CD4-positive, alpha-beta T cell treated with Interleukin-21 for 1 hour (primary cell): ENCODE data around the gene PHRF1.
"Not testable (repeated sequence)": the region's sequence is repeated elsewhere in the genome, so short reads cannot be mapped to it uniquely, and the experiment has no call there.

ENCODE experiments used
- DNase-seq: peaks from one replicate; pipeline ENCODE4 v3.0.0-alpha.2; 2020

PHRF1 gene

DNA sequence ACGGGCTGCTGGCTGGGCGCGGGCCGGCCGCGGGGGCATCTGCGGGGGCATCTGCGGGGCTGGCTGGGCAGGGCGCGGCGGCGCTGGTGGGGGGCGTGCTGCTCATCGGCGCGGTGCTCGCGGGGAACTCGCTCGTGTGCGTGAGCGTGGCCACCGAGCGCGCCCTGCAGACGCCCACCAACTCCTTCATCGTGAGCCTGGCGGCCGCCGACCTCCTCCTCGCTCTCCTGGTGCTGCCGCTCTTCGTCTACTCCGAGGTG is 61.0 kb downstream of the PHRF1 start:
- DNase-seq = no peak

DNA sequence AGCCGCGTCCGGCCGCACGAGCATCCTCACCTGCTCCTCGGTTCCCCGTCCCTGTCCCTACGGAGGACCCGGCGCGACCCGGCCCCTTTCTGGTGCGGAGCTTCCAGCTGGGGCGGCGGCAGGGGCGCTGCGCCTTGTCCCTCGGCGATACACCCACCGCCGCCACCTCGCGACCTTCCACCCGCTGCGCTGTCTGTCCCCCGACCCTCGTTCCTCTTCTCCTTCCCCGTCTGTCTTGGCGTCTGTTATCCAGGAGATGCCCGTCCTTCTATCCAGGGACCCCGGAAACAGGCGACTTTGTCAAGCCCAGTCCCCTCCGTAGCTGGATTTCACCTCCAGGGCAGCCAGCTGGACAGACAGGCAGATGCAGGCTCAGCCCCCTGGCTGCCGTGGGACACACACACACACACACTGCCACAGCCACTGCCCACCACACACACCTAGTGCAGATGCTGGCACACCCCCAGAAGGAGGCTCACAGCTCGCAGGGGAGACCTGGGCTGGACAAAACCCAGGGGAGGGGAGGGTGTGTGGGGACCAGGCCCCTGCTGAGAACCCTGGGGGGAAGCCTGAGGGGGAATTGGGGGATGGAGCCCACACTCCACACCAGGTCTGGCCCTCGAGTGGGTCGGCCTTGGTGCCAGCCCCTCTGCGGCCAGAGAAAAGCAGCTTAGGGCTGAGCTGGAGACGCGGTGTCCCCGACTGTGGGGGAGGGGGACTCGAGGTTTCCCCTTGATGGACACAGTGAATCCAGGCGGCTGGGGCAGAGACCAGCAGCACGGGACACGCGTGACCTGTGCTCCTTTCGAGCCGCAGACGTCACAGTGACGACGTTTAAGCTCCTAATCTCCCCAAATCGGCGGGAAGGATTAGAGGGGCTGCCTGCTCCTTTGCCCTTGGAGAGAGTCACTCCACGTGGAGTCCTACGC is 61.6 kb downstream of the PHRF1 start:
- DNase-seq = no peak

DNA sequence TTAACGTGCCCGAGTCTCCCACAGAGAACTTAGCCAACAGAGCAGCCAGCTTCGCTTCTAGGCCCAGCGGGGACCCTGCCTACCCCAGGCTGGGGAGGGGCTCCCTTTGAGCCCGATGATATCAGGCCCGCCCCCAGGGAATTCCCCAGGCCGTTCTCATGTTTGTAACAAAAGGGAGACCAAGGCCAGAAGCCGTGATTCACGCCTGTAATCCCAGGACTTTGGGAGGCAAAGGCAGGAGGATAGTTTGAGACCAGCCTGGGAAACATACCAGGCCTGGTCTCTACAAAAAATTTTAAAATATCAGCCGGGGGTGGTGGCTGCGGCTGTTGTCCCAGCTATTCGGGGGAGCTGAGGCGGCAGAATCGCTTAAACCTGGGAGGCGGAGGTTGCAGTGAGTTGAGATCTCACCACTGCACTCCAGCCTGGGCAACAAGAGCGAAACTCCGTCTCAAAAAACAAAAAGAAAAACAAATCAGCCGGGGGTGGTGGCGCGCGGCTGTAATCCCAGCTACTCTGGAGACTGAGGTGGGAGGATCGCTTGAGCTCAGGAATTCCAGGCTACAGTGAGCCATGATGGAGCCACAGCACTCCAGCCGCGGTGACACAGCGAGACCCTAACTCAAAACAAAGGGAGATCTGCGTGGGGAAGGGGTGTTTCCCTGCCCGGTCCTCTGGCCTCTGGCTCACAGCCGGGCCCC is 62.5 kb downstream of the PHRF1 start:
- no peak for DNase-seq

DNA sequence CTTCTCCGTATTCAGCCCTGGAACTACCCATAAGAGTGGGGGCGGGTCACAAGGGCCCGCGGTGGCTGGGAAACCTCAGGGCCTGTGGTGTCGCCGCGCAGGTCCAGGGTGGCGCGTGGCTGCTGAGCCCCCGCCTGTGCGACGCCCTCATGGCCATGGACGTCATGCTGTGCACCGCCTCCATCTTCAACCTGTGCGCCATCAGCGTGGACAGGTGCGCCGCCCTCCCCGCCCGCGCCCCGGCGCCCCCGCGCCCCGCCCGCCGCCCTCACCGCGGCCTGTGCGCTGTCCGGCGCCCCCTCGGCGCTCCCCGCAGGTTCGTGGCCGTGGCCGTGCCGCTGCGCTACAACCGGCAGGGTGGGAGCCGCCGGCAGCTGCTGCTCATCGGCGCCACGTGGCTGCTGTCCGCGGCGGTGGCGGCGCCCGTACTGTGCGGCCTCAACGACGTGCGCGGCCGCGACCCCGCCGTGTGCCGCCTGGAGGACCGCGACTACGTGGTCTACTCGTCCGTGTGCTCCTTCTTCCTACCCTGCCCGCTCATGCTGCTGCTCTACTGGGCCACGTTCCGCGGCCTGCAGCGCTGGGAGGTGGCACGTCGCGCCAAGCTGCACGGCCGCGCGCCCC is 63.2 kb downstream of the PHRF1 start:
- DNase-seq = no peak

DNA sequence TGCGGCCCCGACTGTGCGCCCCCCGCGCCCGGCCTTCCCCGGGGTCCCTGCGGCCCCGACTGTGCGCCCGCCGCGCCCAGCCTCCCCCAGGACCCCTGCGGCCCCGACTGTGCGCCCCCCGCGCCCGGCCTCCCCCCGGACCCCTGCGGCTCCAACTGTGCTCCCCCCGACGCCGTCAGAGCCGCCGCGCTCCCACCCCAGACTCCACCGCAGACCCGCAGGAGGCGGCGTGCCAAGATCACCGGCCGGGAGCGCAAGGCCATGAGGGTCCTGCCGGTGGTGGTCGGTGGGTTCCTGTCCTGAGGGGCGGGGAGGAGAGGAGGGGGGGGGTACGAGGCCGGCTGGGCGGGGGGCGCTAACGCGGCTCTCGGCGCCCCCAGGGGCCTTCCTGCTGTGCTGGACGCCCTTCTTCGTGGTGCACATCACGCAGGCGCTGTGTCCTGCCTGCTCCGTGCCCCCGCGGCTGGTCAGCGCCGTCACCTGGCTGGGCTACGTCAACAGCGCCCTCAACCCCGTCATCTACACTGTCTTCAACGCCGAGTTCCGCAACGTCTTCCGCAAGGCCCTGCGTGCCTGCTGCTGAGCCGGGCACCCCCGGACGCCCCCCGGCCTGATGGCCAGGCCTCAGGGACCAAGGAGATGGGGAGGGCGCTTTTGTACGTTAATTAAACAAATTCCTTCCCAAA is 63.9 kb downstream of the PHRF1 start:
- DNase-seq = no peak

DNA sequence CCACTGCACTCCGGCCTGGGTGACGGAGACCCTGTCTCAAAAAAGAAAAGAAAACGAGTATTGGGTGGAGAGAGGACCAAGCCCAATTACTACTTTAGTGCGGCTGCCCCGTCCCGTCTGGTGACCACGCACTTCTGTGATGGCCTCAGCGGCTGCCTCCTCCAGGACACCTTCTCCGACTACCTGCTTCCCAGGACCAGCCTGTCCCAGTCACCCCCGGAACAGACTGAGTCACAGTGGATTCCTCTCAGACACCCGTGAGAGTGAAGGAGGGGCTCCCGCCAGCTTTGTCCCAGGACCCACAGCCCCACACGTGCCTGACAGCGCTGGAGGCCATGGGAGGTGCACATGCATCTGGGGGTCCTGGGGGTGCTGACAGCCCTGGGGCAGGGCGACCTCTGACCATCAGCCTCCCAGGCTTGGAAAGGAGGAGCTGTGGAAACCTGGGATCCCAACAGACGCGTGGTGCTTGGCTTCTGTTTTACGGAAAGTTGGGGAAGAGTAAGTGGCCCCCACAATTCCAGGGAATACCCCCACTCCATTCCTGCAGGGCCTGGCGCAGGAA is 65.6 kb downstream of the PHRF1 start:
- no peak for DNase-seq

DNA sequence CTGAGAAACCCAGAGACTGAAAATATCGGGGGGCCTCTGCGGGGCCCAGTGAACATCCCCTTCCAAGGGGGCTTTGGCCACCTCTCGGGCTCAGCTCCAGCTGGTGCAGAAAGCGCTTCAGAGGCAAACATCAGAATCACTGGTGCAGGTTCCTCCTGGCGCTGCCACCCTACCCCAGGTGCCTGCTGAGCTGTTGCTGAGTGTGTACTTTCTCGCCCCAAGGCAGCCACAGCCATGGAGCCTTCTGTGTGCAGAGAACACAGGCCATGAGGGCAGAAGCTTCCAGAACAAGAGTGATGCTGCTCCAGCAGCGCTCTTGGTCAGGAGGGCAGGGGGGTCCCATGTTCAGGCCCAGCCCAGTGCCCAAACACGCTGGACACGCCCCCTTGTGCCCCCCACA is 67.1 kb downstream of the PHRF1 start:
- DNase-seq = no peak

DNA sequence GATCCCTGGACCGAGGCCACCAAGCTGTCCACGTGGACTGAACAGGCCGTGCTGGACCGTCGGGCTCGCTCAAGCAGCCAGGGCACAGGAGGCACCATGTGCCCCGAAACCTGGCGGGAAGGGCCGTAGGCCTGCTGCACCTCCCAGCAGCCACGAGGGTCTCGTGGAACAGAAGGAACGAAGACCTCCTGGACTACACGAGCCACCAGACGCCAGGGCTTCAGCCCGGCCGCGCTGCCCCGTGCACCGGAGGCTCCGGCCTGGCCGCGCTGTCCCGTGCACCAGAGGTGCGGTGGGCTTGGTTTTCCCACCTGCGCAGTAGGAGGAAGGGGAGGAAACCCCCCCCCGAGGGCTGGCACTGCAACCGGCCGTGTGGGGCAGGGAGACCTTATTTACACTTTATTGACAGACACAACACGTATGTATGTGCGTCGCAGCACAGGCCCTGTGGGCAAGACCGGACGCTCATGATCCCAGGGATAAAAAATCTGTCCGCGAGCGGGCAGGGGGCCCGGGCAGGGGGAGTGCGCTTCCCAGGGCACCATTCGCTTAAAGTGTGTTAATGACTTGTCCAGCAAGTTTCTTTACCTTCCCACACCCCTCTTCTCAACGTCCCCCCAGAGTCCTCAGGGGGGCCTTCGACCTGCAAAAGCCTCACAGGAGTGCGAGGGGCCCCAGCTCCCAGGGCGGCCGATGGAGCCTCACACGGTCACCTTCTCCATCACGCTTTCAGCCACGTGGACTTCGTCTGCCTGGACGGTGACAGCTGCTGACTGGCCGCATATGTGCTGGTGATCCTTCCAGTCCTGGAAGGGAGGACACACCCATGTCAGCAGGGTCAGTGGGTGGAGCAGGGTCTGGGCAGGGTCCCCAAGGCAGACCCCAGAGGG is 67.8 kb downstream of the PHRF1 start:
- no peak for DNase-seq

DNA sequence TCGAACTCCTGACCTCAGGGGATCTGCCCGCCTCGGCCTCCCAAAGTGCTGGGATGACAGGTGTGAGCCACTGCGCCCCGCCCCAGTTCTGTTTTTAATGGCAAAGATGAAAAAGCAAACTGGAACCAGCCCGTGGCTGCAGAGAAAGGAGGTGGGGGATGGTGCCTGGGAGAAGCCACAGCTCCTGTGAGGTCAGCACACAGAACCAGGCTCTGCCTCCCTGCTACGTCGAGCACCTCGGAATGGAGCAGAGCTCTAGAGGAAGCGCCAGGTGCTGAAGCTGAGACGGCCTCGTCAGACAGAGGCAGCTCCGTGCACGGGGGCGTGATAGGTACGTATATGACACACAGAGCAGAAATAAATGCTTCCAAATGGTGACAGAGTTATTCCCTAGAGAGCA is 69.3 kb downstream of the PHRF1 start:
- DNase-seq = no peak

DNA sequence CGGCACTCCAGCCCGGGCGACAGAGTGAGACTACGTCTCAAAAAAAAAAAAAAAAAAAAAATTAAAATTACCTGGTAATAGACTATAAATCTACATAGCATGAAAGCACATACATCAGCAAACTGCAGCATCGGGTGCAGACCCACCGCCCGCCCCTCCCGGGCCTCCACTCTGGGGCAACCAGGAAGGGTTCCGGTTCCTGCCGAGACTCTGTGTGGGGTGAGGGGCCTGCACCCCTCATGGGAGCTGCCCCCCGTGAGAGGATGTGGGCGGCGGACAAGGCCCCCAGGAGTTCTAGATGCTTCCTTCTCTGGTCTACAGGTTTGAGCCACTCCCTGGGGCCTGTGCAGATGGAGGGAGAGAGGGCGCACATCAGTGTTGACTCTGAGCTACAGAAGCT is 69.9 kb downstream of the PHRF1 start:
- no peak for DNase-seq

DNA sequence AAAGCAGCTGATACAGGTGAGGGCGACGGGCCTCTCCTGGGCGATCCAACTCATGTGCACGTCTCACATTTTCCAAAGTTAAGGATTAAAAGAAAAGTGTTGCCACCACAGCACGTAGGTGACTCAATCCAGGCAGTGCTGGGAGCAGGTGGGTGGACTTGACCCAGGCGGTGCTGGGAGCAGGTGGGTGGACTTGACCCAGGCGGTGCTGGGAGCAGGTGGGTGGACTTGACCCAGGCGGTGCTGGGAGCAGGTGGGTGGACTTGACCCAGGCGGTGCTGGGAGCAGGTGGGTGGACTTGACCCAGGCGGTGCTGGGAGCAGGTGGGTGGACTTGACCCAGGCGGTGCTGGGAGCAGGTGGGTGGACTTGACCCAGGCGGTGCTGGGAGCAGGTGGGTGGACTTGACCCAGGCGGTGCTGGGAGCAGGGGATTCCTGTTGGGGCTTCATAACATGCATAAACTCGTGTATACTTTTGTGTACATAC is 71.4 kb downstream of the PHRF1 start:
- DNase-seq = not testable (repeated sequence)

DNA sequence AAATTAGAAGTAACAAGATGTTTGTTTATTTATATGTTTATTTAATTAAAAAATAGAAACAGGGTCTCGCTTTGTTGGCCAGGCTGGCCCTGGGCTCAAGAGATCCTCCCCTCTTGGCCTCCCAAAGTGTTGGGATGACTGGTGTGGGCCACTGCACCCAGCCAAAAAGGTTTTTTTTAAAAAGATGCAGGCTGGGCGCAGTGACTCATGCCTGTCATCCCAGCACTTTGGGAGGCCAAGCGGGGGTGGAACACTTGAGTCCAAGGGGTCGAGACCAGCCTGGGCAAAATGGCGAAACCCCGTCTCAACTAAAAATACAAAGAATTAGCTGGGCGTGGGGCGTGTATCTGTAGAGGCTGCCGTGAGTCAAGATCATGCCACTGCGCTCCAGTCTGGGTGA is 74.2 kb downstream of the PHRF1 start:
- DNase-seq = no peak

DNA sequence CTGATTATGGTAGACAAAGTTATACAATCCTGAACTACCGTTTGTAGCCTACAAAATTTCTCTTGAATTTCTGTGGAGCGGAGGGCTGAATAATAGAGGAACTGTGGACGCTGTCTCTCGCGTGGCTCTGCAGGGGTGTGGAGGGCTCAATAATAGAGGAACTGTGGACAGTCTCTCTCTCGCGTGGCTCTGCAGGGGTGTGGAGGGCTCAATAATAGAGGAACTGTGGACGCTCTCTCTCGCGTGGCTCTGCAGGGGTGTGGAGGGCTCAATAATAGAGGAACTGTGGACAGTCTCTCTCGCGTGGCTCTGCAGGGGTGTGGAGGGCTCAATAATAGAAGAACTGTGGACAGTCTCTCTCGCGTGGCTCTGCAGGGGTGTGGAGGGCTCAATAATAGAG is 76.9 kb downstream of the PHRF1 start:
- not testable (repeated sequence) for DNase-seq

DNA sequence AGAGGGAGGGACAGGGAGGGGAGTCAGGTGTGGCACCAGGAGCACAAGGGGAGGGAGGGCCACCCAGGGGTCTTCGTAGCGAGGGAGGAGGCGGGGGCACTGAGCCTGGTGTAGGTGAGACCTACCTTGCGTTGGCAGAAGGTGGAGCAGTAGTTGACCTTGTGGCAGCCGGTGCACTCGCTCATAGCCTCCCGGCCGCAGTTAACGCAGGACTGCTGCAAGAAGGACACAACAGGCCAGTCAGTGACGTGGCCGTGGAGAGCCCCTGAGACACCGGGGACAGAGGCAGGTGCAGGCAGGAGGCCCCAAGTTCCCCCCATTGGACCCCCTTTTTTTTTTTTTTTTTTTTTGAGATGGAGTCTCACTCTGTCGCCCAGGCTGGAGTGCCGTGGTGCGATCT is 77.6 kb downstream of the PHRF1 start:
- DNase-seq = no peak

DNA sequence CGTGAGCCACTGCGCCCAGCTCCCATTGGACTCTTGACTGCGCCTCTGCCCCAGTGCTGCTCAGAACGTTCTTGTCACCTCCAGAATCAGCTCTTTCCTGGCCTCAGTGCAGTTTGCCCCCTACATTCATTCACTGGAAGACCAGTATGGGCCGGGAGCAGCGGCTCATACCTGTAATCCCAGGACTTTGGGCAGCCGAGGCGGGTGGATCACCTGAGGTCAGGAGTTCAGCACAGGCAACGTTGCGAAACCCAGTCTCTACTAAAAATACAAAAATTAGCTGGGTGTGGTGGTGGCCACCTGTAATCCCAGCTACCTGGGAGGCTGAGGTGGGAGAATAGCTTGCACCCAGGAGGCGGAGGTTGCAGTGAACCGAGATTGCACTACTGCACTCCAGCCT is 78.2 kb downstream of the PHRF1 start:
- not testable (repeated sequence) for DNase-seq

DNA sequence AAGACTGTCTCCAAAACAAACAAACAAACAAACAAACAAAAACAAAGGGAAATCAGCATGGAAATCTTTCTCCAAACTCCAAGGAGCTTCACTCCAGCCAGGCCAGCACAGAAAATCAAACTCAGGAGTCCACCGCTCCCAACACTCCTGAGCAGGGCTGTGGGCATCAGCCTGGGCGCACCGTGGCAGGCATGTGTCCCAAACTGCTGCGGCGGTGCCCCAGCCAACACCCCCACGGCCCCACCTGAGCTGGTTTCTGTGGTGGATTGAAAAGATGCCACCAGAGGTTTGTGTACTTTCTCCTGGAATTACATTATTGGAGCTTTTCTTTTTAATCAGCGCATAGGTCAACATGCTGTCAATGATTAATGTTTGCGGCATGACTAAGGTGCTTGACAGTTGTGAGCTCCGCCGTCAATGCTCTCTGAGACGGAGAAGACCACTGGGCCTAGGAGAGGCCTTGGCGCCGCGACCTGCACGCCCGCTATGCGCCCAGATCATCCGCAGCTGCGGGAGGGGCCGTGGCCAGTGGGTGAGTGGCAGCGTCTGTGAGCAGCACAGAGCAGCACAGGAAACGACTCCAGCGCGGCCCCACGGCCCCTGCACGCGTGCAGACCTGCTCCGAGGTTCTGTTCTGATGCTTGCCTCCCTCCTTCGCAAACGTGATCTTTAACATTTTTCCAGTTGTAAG is 78.9 kb downstream of the PHRF1 start:
- DNase-seq = no peak

DNA sequence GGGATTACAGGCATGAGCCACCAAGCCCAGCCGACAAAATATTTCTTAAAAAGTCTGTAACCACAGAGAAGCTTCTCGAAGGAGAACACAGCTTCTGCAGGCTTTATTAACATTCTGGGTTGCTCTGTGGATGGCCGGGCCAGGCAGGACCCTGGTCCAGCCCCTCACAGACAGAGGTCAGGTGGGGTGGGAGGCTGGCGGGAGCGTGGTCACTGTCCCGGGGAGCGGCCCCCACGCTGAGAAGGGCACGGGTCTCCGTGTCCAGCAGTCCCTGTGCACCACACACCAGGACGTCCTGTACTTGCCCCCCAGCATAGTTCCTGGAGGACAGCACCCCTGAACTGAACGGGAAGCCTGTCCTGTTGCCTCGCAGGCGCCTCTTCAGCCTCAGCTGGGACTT is 80.2 kb downstream of the PHRF1 start:
- DNase-seq = no peak

DNA sequence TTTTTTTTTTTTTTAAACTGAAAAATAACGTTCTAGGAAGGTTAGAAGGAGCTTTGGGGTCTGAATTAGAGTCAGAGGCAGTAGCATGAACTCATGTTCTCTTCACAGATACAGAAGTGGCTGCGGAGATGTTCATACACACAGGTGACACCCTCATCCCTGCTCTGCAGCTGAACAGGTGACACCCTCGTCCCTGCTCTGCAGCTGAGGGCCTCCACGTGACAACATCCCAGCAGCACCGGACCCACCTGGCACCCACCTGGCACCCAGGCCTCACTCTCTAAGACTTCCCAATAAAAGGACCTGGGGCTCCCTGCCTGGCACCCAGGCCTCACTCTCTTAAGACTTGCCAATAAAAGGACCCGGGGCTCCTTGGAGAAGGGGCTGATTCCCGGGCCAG is 80.6 kb downstream of the PHRF1 start:
- DNase-seq = no peak

DNA sequence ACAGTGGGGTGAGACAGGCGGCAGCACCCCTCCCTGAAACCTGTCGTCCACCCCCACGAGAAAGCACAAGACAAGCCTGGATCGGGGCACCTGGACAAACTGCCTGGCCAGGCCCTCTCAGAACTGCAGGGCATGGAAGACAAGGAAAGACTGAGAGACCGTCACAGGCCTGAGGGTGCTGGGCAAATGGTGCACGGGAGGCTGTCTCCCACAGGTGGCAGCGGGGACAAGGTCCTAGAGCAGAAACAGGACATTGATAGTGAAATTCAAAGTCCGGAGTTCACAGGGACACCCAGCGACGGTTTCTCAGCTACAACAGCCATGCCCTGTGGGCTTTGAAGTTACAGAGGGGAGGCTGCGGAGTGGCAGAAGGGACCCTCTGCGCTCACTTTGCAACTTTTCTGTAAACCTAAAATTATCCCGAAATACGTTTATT is 81.4 kb downstream of the PHRF1 start:
- no peak for DNase-seq

DNA sequence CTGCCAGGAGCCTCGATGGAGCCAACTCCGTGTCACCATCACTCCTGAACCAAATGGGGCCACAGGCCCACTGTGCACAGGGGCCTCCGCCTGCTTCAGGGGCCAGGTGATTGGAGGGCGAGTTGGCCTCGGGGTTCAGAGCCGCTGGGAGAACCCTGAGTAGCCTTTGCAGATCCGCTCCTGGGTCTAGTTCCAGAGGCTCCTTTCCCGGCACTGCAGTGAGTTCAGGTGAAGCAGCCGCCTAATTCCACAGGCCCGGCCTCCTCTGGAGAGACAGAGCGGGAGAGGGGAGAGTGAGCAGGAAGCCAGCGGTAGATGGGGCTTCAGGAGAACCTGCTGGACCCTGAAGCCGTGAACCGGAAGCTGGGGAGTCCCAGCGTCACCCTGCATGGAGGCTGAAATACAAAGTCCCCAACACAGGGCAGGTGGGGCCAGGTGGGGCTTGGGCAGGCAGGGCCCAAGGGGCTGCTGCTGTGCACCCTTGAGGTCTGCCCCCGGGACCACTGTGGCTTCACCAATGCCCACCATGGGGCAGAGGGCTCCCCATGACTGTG is 83.3 kb downstream of the PHRF1 start:
- DNase-seq = no peak

DNA sequence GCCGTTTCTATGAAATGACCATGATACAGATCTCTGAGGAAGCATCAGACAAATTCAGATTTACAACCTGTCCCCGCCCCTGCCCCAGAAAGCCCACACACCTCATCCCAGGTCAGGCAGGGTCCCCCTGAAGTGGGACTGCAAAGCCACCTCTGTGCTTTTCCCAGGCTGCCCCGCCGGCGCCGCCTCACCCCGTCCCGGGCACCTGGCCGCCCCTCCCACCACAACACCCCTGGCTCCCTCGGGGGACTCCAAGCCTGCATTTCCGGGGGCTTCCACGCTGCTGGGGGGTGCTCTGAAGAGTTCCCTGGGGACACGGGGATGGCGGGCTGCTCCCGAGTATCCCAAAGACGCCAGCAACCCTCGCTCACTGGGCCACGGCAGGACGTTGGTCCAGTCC is 84.0 kb downstream of the PHRF1 start:
- DNase-seq = no peak
